SK-N-MC (cell line): Measurements from ENCODE around the gene ANTXR2.
"Not testable (repeated sequence)": the region's sequence is repeated elsewhere in the genome, so short reads cannot be mapped to it uniquely, and the experiment has no call there.

Experiments used
- DNase-seq: peaks from one replicate; pipeline ENCODE4 v3.0.0-alpha.2; 2011; ENCODE audit warnings: low read depth, low spot score
- H3K27ac ChIP-seq: fragments of 200-600 bp; sonication (generic); 2 replicates; pipeline ENCODE4 v1.5.1; 2016; ENCODE audit warnings: mixed run types
- H3K36me3 ChIP-seq: fragments of 200-600 bp; sonication (generic); 2 replicates; pipeline ENCODE4 v1.6.1; 2017; ENCODE audit warnings: antibody characterized with exemption, low read length, mixed read lengths; ENCODE audit not compliant: insufficient read depth
- H3K4me3 ChIP-seq: fragments of 200-600 bp; sonication (generic); 2 replicates; pipeline ENCODE4 v1.5.1; 2016
- H3K9ac ChIP-seq: fragments of 200-600 bp; sonication (generic); 2 replicates; pipeline ENCODE4 v1.8.0; 2017; ENCODE audit warnings: mixed run types, mixed read lengths; ENCODE audit not compliant: insufficient read length
- H3K9me3 ChIP-seq: fragments of 200-600 bp; sonication (generic); 2 replicates; pipeline ENCODE4 v1.6.1; 2017; ENCODE audit warnings: low read depth, mild to moderate bottlenecking, antibody characterized with exemption, low read length, moderate library complexity, mixed read lengths
- EZH2 ChIP-seq: fragments of 200-600 bp; sonication (generic); IDR thresholded peaks from one replicate; pipeline ENCODE4 v1.6.1; 2017; ENCODE audit warnings: antibody characterized with exemption
- FOXP2 ChIP-seq: optimal IDR thresholded peaks from 2 replicates; pipeline ENCODE3; 2011; ENCODE audit warnings: mild to moderate bottlenecking, moderate library complexity; ENCODE audit not compliant: insufficient read depth; ENCODE audit errors: extremely low read length, control extremely low read depth
- POLR2AphosphoS5 ChIP-seq: IDR thresholded peaks from 2 replicates; pipeline ENCODE4 v1.6.1; 2012; ENCODE audit warnings: mild to moderate bottlenecking, low read depth, low read length, borderline replicate concordance

The ANTXR2 gene

GRCh38 chr4:80072744-80073472, at the start of gene ANTXR2:
TSS of gene ANTXR2 (minus strand) at chr4:80073229. CDS start at chr4:80072560, 669 bp downstream.
- no peak for DNase-seq
- no peaks in the 10 kb centered on the region for H3K9me3 ChIP-seq
- peak within 1 kb of the TSS; percentile 84 for H3K4me3 ChIP-seq
- H3K9ac ChIP-seq: peak within 1 kb of the TSS; percentile 75
- H3K27ac ChIP-seq: no peak within 1 kb of the TSS
- H3K36me3 ChIP-seq: no peaks in the 10 kb centered on the region
- TF ChIP-seq POLR2AphosphoS5: peak; percentile 21; the same call in 1 of the 2 replicates
- no peak for TF ChIP-seq EZH2

- H3K27ac ChIP-seq, H3K9ac ChIP-seq, H3K9me3 ChIP-seq: not testable (repeated sequence)
Measured at GRCh38 chr4:80121815-80122214, 48.8 kb upstream of the ANTXR2 start.

GRCh38 chr4:80119620-80120019, 46.6 kb upstream of the ANTXR2 start:
- not testable (repeated sequence) for H3K4me3 ChIP-seq, H3K27ac ChIP-seq, H3K36me3 ChIP-seq, H3K9me3 ChIP-seq, H3K9ac ChIP-seq, DNase-seq

More at GRCh38 chr4:80121815-80122214, 48.8 kb upstream of the ANTXR2 start:
- not testable (repeated sequence) for DNase-seq, H3K4me3 ChIP-seq, H3K36me3 ChIP-seq

GRCh38 chr4:80116516-80116915, 43.5 kb upstream of the ANTXR2 start:
- no peak overlapping the region for H3K9ac ChIP-seq
- no peak for DNase-seq
- no peak overlapping the region for H3K4me3 ChIP-seq
- no peaks in the 10 kb centered on the region; the same call in 1 of the 2 replicates for H3K9me3 ChIP-seq
- H3K27ac ChIP-seq: no peak overlapping the region
- TF ChIP-seq POLR2AphosphoS5 (no peak), EZH2 (no peak), FOXP2 (no peak)
- H3K36me3 ChIP-seq: no peaks in the 10 kb centered on the region

- Histone ChIP-seq H3K4me3 (no peak overlapping the region), H3K36me3 (no peaks in the 10 kb centered on the region), H3K9me3 (no peaks in the 10 kb centered on the region; the same call in 1 of the 2 replicates), H3K9ac (no peak overlapping the region), H3K27ac (no peak overlapping the region)
- no peak for DNase-seq
- no peak for TF ChIP-seq EZH2
- TF ChIP-seq FOXP2: no peak
- no peak for TF ChIP-seq POLR2AphosphoS5
Measured at GRCh38 chr4:80115368-80116181, 42.5 kb upstream of the ANTXR2 start.

GRCh38 chr4:80114732-80115265, 41.8 kb upstream of the ANTXR2 start:
- Histone ChIP-seq H3K9ac (no peak overlapping the region), H3K4me3 (no peak overlapping the region), H3K36me3 (no peaks in the 10 kb centered on the region), H3K27ac (no peak overlapping the region), H3K9me3 (no peaks in the 10 kb centered on the region; the same call in 1 of the 2 replicates)
- no peak for DNase-seq
- TF ChIP-seq FOXP2: no peak
- no peak for TF ChIP-seq EZH2
- TF ChIP-seq POLR2AphosphoS5: no peak

- Histone ChIP-seq H3K9me3 (no peaks in the 10 kb centered on the region; the same call in 1 of the 2 replicates), H3K4me3 (no peak overlapping the region), H3K36me3 (no peaks in the 10 kb centered on the region), H3K9ac (no peak overlapping the region), H3K27ac (no peak overlapping the region)
- TF ChIP-seq EZH2: no peak
- no peak for TF ChIP-seq FOXP2
- no peak for TF ChIP-seq POLR2AphosphoS5
- no peak for DNase-seq
Measured at GRCh38 chr4:80113615-80114014, 40.6 kb upstream of the ANTXR2 start.

GRCh38 chr4:80112236-80112635, 39.2 kb upstream of the ANTXR2 start:
- Histone ChIP-seq H3K9me3 (no peaks in the 10 kb centered on the region), H3K9ac (no peak overlapping the region), H3K27ac (no peak overlapping the region), H3K4me3 (no peak overlapping the region), H3K36me3 (no peaks in the 10 kb centered on the region)
- DNase-seq: no peak
- TF ChIP-seq FOXP2 (no peak), POLR2AphosphoS5 (no peak), EZH2 (no peak)
